OCI-LY7 (cell line): ENCODE measurements around the gene TRIM10. TPM values are rescaled to one million over a fixed set of nuclear protein-coding genes. Genes with fewer than 3 reads are reported as not detected.
"Not testable (repeated sequence)": the region's sequence is repeated elsewhere in the genome, so short reads cannot be mapped to it uniquely, and the experiment has no call there.

ENCODE experiments used
- BruUV-seq: library from RNA; stranded (reverse); fragments of 400-500 nt; replicated peaks from 2 replicates; lab custom pipeline; 2021; lab: Mats Ljungman, UMichigan
- CTCF ChIA-PET: fragments of 300-600 bp; sonication (Branson Sonifier 250); formaldehyde crosslinking; loops from one replicate; lab custom pipeline; 2022; ENCODE audit warnings: antibody characterized with exemption; ENCODE audit not compliant: unreplicated experiment; lab: Charles Lee
- POLR2A ChIA-PET: fragments of 300-600 bp; sonication (Branson Sonifier 250); formaldehyde crosslinking; loops from one replicate; lab custom pipeline; 2022; ENCODE audit warnings: antibody characterized with exemption; lab: Charles Lee
- DNase-seq: peaks from one replicate; pipeline ENCODE4 v3.0.0-alpha.2; 2015; ENCODE audit warnings: low spot score
- H2AFZ ChIP-seq: fragments of 200-600 bp; sonication (generic), shearing (Covaris generic); 2 replicates; pipeline ENCODE4 v1.6.1; 2014; ENCODE audit warnings: mild to moderate bottlenecking, antibody characterized with exemption, low read length, moderate library complexity
- H3K27ac ChIP-seq: fragments of 200-600 bp; sonication (generic); 2 replicates; pipeline ENCODE4 v1.5.1; 2014; ENCODE audit warnings: mixed run types, low read depth, mild to moderate bottlenecking, moderate library complexity, low read length, inconsistent platforms; ENCODE audit not compliant: poor library complexity, severe bottlenecking
- H3K36me3 ChIP-seq: fragments of 200-600 bp; sonication (generic); 2 replicates; pipeline ENCODE4 v1.6.1; 2014; ENCODE audit warnings: mild to moderate bottlenecking, antibody characterized with exemption, low read length, moderate library complexity, mixed read lengths; ENCODE audit not compliant: insufficient read depth
- H3K4me1 ChIP-seq: fragments of 200-600 bp; sonication (generic); 2 replicates; pipeline ENCODE4 v1.5.1; 2014; ENCODE audit warnings: mild to moderate bottlenecking, low read length; ENCODE audit not compliant: insufficient read depth, poor library complexity, severe bottlenecking
- H3K4me2 ChIP-seq: fragments of 200-600 bp; sonication (generic); 2 replicates; pipeline ENCODE4 v1.6.1; 2014; ENCODE audit warnings: mild to moderate bottlenecking, low read length
- H3K4me3 ChIP-seq: fragments of 200-600 bp; sonication (generic); 2 replicates; pipeline ENCODE4 v1.5.1; 2014; ENCODE audit warnings: mild to moderate bottlenecking, low read depth, low read length; ENCODE audit not compliant: poor library complexity, severe bottlenecking
- H3K79me2 ChIP-seq: fragments of 200-600 bp; sonication (generic); 2 replicates; pipeline ENCODE4 v1.6.1; 2016; ENCODE audit warnings: low read depth, mild to moderate bottlenecking, low read length, moderate library complexity, mixed read lengths; ENCODE audit not compliant: insufficient read depth
- H3K9me2 ChIP-seq: fragments of 200-600 bp; sonication (generic); 2 replicates; pipeline ENCODE4 v1.6.1; 2016; ENCODE audit warnings: mild to moderate bottlenecking, low read length, mixed read lengths; ENCODE audit not compliant: insufficient read depth
- H3K9me3 ChIP-seq: fragments of 200-600 bp; sonication (generic); 2 replicates; pipeline ENCODE4 v1.6.1; 2014; ENCODE audit warnings: mild to moderate bottlenecking, mixed run types, low read length, mixed read lengths
- H4K20me1 ChIP-seq: fragments of 200-600 bp; sonication (generic); 2 replicates; pipeline ENCODE4 v1.6.1; 2014; ENCODE audit warnings: mild to moderate bottlenecking, antibody characterized with exemption, low read length, moderate library complexity, mixed read lengths; ENCODE audit not compliant: insufficient read depth
- CTCF ChIP-seq: fragments of 200-600 bp; sonication (generic); conservative IDR thresholded peaks from 2 replicates; pipeline ENCODE4 v1.5.1; 2014; ENCODE audit warnings: mild to moderate bottlenecking, antibody characterized with exemption, low read length, moderate library complexity, mixed read lengths
- EZH2phosphoT487 ChIP-seq: fragments of 200-600 bp; sonication (generic); IDR thresholded peaks from 2 replicates; pipeline ENCODE4 v1.6.1; 2018; ENCODE audit warnings: low read depth, borderline replicate concordance, mild to moderate bottlenecking, mixed run types, antibody characterized with exemption, low read length, moderate library complexity, mixed read lengths
- intact Hi-C: fragments of 100-400 bp; cut with micrococcal nuclease; formaldehyde crosslinking; loops from one replicate; pipeline ENCODE4 v1.10.0; 2022; ENCODE audit not compliant: unreplicated experiment
- total RNA-seq, 2 experiments: library from RNA; depleted of rRNA in 1 of 2; stranded (reverse); fragments of >200 nt in 1 of 2; shearing (Covaris generic) in 1 of 2; gene quantifications; 2 replicates each; pipeline ENCODE4 v1.2.3, GENCODE V29; 2014 to 2022

The TRIM10 gene
- total RNA-seq, 2 experiments from 2014 or later: not detected

- Histone ChIP-seq H3K4me2 (no peak overlapping the region), H3K36me3 (no peaks in the 10 kb centered on the region), H3K9me3 (no peaks in the 10 kb centered on the region), H4K20me1 (no peaks in the 10 kb centered on the region), H3K79me2 (no peaks in the 10 kb centered on the region), H3K9me2 (no peaks in the 10 kb centered on the region), H3K4me3 (no peak overlapping the region), H3K27ac (no peak overlapping the region), H2AFZ (no peak overlapping the region), H3K4me1 (no peaks in the 10 kb centered on the region)
- ChIA-PET POLR2A (no interaction called here), CTCF (interaction anchor here (0.5 kb wide), 1 partner anchor 12 kb away, joined by 3 read pairs; no protein-coding TSS in a partner anchor)
- TF ChIP-seq CTCF (no peak), EZH2phosphoT487 (no peak)
- DNase-seq: no peak
- intact Hi-C loops: no loop called here
- no TSS peak for BruUV-seq
These were observed 18.3 kb downstream of the TRIM10 start for GRCh38 chr6:30142665-30143064.

GRCh38 chr6:30140240-30140639 is 20.8 kb downstream of the TRIM10 start:
- H3K9me2 ChIP-seq, H3K36me3 ChIP-seq, H3K27ac ChIP-seq, DNase-seq, H3K4me3 ChIP-seq, H3K4me1 ChIP-seq, H3K79me2 ChIP-seq, intact Hi-C loops, H4K20me1 ChIP-seq, H2AFZ ChIP-seq, H3K9me3 ChIP-seq, POLR2A ChIA-PET, CTCF ChIA-PET, BruUV-seq, H3K4me2 ChIP-seq: not testable (repeated sequence)

GRCh38 chr6:30136570-30137286 is 24.3 kb downstream of the TRIM10 start:
- no peaks in the 10 kb centered on the region for H4K20me1 ChIP-seq
- no peaks in the 10 kb centered on the region for H3K9me3 ChIP-seq
- no peak for DNase-seq
- no peak overlapping the region for H2AFZ ChIP-seq
- intact Hi-C loops: no loop called here
- H3K36me3 ChIP-seq: no peaks in the 10 kb centered on the region
- ChIA-PET POLR2A (no interaction called here), CTCF (no interaction called here)
- no peaks in the 10 kb centered on the region for H3K9me2 ChIP-seq
- no peak overlapping the region for H3K4me2 ChIP-seq
- BruUV-seq: no TSS peak
- no peak overlapping the region for H3K27ac ChIP-seq
- no peaks in the 10 kb centered on the region for H3K79me2 ChIP-seq
- H3K4me3 ChIP-seq: no peak overlapping the region
- TF ChIP-seq EZH2phosphoT487: no peak
- no peak for TF ChIP-seq CTCF
- no peaks in the 10 kb centered on the region for H3K4me1 ChIP-seq
